Measurements from ENCODE around the gene NEURL4.
A peak's percentile ranks its signal among the peaks of the same experiment; 100 is the strongest.

The NEURL4 gene

GRCh38 chr17:7325031-7325528 is 4.1 kb downstream of the NEURL4 start:
- TF ChIP-seq ZFX (IDR thresholded peaks at IDR 0.05) (no peak), CTCF (conservative IDR thresholded peaks at IDR 0.05) (no peak)
- no peak overlapping the region for H3K27ac ChIP-seq

GRCh38 chr17:7324438-7324779 is 4.7 kb downstream of the NEURL4 start:
- H3K27ac ChIP-seq, result no peak overlapping the region
- no peak; the same call in 1 of the 2 replicates for TF ChIP-seq CTCF (conservative IDR thresholded peaks at IDR 0.05)
- no peak for TF ChIP-seq ZFX (IDR thresholded peaks at IDR 0.05)

GRCh38 chr17:7323731-7324437 is 5.3 kb downstream of the NEURL4 start:
- H3K27ac ChIP-seq, result no peak overlapping the region
- TF ChIP-seq ZFX (IDR thresholded peaks at IDR 0.05), result no peak
- peak; percentile 89 for TF ChIP-seq CTCF (conservative IDR thresholded peaks at IDR 0.05)

GRCh38 chr17:7322520-7323194 is 6.5 kb downstream of the NEURL4 start:
- TF ChIP-seq ZFX (IDR thresholded peaks at IDR 0.05) (no peak), CTCF (conservative IDR thresholded peaks at IDR 0.05) (no peak)
- H3K27ac ChIP-seq, result no peak overlapping the region

- H3K27ac ChIP-seq, result no peak overlapping the region
- TF ChIP-seq CTCF (conservative IDR thresholded peaks at IDR 0.05), result no peak
- TF ChIP-seq ZFX (IDR thresholded peaks at IDR 0.05), result no peak
Measured at GRCh38 chr17:7321466-7321865, 7.7 kb downstream of the NEURL4 start.

- H3K27ac ChIP-seq, result no peak overlapping the region
- TF ChIP-seq ZFX (IDR thresholded peaks at IDR 0.05) (no peak), CTCF (conservative IDR thresholded peaks at IDR 0.05) (no peak)
Measured at GRCh38 chr17:7318121-7318860, 10.8 kb downstream of the NEURL4 start.
